Limb (tissue), 2 donors: Measurements from ENCODE around the gene CA14.
"Not testable (repeated sequence)": the region's sequence is repeated elsewhere in the genome, so short reads cannot be mapped to it uniquely, and the experiment has no call there.

ENCODE experiments used
- DNase-seq, 2 donors: peaks; one replicate each; pipeline ENCODE4 v3.0.0-alpha.2; 2016; ENCODE audit errors: extremely low spot score in 2 of 2

The CA14 gene

GRCh38 chr1:150257624-150258585 lies at the start of gene CA14:
Gene CA14 (plus strand): TSS chr1:150257774. CDS start chr1:150258129, 355 bp downstream.
- DNase-seq = peak in 1 of 2 donors; percentile 54

GRCh38 chr1:150208460-150208859 lies 49.1 kb upstream of the CA14 start:
- not testable (repeated sequence) for DNase-seq

GRCh38 chr1:150210091-150210490 lies 47.5 kb upstream of the CA14 start:
- no peak for DNase-seq

- no peak for DNase-seq
Measured at GRCh38 chr1:150210706-150211105, 46.9 kb upstream of the CA14 start.

- no peak for DNase-seq
Measured at GRCh38 chr1:150212070-150212469, 45.5 kb upstream of the CA14 start.

GRCh38 chr1:150213170-150214098 lies 44.1 kb upstream of the CA14 start:
- peak; percentile 94 to 96 for DNase-seq

GRCh38 chr1:150214099-150214756 lies 43.3 kb upstream of the CA14 start:
- not testable (repeated sequence) for DNase-seq

- DNase-seq = not testable (repeated sequence)
Measured at GRCh38 chr1:150215855-150216254, 41.7 kb upstream of the CA14 start.

GRCh38 chr1:150221552-150221951 lies 36.0 kb upstream of the CA14 start:
- no peak for DNase-seq

- no peak for DNase-seq
Measured at GRCh38 chr1:150224983-150225382, 32.6 kb upstream of the CA14 start.

- no peak for DNase-seq
Measured at GRCh38 chr1:150225546-150225945, 32.0 kb upstream of the CA14 start.

- no peak for DNase-seq
Measured at GRCh38 chr1:150226486-150226885, 31.1 kb upstream of the CA14 start.

- no peak for DNase-seq
Measured at GRCh38 chr1:150227228-150227627, 30.3 kb upstream of the CA14 start.

GRCh38 chr1:150228246-150228645 lies 29.3 kb upstream of the CA14 start:
- DNase-seq = not testable (repeated sequence)

- not testable (repeated sequence) for DNase-seq
Measured at GRCh38 chr1:150232921-150233320, 24.7 kb upstream of the CA14 start.

GRCh38 chr1:150233359-150234308 lies 23.9 kb upstream of the CA14 start:
- no peak for DNase-seq

GRCh38 chr1:150234309-150234565 lies 23.3 kb upstream of the CA14 start:
- peak in 1 of 2 donors; percentile 36 for DNase-seq

GRCh38 chr1:150234566-150235293 lies 22.8 kb upstream of the CA14 start:
- DNase-seq = peak; percentile 76 to 82

GRCh38 chr1:150235294-150235851 lies 22.2 kb upstream of the CA14 start:
- DNase-seq = no peak
